GM18861 (cell line): ENCODE measurements around the gene ZCCHC9.

Experiments
- ATAC-seq: cut with Tn5 transposase; IDR thresholded peaks from one replicate; pipeline ENCODE4 v1.9.1; 2021; ENCODE audit not compliant: unreplicated experiment

ZCCHC9 gene

GRCh38 chr5:81355291-81356251 is 54.2 kb downstream of the ZCCHC9 start:
- no peak for ATAC-seq

GRCh38 chr5:81359108-81359507 is 57.7 kb downstream of the ZCCHC9 start:
- ATAC-seq, result no peak

DNA sequence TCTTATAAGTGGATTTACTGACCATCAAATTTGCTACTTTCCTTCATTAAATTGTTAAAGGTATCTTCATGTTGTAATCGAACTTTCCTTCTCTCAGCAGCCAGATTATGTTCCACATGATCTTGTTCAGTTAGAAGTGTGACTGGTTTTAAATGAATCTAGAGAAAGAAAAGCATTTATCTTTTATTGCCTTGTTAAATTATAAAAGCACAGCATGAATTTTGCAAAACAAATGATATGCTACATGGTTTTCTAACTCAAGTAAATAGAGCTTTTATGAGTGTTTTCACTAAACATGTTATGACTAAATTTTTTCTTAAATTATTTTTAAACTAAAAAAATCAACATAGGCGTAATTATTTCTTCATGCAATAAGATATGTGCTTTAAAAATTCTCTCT is 58.5 kb downstream of the ZCCHC9 start:
- ATAC-seq, result no peak

DNA sequence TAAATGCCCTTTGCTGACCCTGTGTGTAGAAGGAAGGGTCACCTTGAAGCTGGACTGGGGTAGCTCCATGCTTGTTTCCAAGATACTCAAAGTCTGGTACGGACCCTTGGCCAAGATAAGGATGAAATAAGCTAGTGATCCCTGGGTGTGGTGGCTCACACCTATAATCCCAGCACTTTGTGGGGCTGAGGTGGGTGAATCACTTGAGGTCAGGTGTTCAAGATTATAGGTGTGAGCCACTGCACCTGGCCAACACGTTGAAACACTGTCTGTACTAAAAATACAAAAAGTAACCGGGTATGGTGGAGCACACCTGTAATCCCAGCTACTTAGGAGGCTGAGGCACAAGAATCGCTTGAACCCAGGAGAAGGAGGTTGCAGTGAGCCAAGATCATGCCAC is 59.3 kb downstream of the ZCCHC9 start:
- no peak for ATAC-seq

DNA sequence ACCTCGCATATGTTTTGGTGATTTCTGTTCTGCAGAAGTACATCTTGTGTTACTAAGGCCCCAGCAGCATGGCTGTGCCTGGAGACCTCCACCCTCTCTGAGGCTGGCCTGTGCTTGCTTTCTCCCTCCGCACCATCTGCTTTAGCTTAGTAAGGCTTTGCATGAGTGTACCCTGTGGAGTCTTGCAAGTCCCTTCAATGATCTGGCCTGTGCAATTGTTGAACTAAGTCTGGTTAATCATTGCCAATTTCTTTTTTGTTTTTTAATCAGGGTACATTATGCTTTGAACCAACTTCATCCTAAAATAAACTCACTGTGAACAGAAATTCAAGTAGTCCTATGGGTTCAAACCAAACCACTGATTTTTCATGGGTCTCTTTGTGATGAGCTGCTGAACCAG is 60.2 kb downstream of the ZCCHC9 start:
- no peak for ATAC-seq
